ENCODE data around the gene DYDC2. TPM values are rescaled to one million over a fixed set of nuclear protein-coding genes. Genes with fewer than 3 reads are reported as not detected.

DYDC2 gene
- total RNA-seq, 2 donors from 2014 or later: not detected

Other genes starting within 250 kb of the DYDC2 start
- gene PLAC9, start 224.1 kb upstream of the DYDC2 start, total RNA-seq: 10 to 100 TPM in 1 of 2 donors, 1 to 10 TPM in 1; 8.9 to 14.7 TPM
- 100 to 1,000 TPM; 158 to 174 TPM for gene ANXA11, start 151.2 kb upstream of the DYDC2 start, total RNA-seq
- 1 to 10 TPM in 1 of 2 donors, not detected in 1; 3.9 TPM for gene MAT1A, start 67.1 kb upstream of the DYDC2 start, total RNA-seq
- 1 to 10 TPM in 1 of 2 donors, not detected in 1; 8.7 TPM for gene DYDC1, start within 50 bp of the DYDC2 start, total RNA-seq
- 100 to 1,000 TPM in 1 of 2 donors, 10 to 100 TPM in 1; 86.0 to 101 TPM for gene PRXL2A, start 51.8 kb downstream of the DYDC2 start, total RNA-seq
- 100 to 1,000 TPM in 1 of 2 donors, 10 to 100 TPM in 1; 69.8 to 103 TPM for gene TSPAN14, start 97.5 kb downstream of the DYDC2 start, total RNA-seq
- under 1 TPM in 1 of 2 donors, not detected in 1; 0.40 TPM for gene SH2D4B, start 181.1 kb downstream of the DYDC2 start, total RNA-seq